Kidney epithelial cell (primary cell): ENCODE measurements around the gene SPACA7. TPM values are rescaled to one million over a fixed set of nuclear protein-coding genes. Genes with fewer than 3 reads are reported as not detected.

Source experiments
- DNase-seq: peaks from one replicate; pipeline ENCODE4 v3.0.0-alpha.2; 2010; ENCODE audit warnings: low read depth
- H3K27me3 ChIP-seq: 2 replicates; pipeline ENCODE4 v1.6.0; 2011; ENCODE audit warnings: low read length; ENCODE audit not compliant: control insufficient read depth, insufficient read depth
- H3K36me3 ChIP-seq: 2 replicates; pipeline ENCODE4 v1.5.1; 2011; ENCODE audit warnings: low read length; ENCODE audit not compliant: control insufficient read depth, insufficient read depth
- H3K4me3 ChIP-seq: 2 replicates; pipeline ENCODE4 v1.5.1; 2011; ENCODE audit warnings: low read depth, mild to moderate bottlenecking, control low read depth, low read length
- total RNA-seq: library from RNA; depleted of rRNA; stranded (reverse); fragments of >200 nt; gene quantifications from 2 replicates; pipeline ENCODE4 v1.2.3, GENCODE V29; 2015
- TF ChIP-seq, protein P1 (sequence below): IDR thresholded peaks from 2 replicates; pipeline ENCODE4 v1.5.1; 2011; ENCODE audit warnings: mild to moderate bottlenecking, moderate library complexity, low read length, control low read depth, inconsistent platforms; ENCODE audit not compliant: insufficient read depth, poor library complexity, severe bottlenecking

Gene SPACA7
- total RNA-seq, 1 donor from 2014 or later, result not detected

DNA sequence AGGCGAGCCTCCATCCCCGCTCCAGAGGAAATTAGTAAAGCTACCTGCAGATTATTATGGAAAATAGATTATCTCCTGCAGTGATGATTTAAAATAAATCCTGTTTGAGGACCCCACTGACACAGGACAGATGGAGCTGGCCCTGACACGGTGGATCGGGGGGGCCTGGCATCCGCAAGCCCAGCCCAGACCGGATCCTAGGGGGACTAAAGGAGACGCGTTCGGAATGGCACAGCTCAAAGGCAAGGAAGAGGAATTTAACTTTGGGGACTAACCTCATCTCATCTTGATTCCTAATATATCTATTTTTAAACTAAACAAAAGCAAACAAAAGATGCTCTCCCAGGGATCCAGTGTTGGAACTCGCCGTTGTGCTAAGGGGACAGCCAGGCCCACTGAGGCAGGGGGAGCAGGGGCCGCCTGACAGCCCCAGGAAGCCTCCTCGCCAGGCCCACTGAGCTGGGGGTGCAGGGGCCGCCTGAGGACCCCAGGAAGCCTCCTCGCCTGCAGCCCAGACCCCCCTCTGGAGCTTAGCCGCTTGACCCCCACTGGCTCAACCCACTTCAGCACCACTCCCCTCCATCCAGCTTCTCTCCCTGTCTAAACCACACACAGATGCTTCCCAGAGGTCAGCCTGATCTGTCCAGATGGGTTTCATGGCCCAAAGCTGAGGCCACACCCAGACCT lies 78.6 kb downstream of the SPACA7 start:
- TF ChIP-seq, protein P1, sequence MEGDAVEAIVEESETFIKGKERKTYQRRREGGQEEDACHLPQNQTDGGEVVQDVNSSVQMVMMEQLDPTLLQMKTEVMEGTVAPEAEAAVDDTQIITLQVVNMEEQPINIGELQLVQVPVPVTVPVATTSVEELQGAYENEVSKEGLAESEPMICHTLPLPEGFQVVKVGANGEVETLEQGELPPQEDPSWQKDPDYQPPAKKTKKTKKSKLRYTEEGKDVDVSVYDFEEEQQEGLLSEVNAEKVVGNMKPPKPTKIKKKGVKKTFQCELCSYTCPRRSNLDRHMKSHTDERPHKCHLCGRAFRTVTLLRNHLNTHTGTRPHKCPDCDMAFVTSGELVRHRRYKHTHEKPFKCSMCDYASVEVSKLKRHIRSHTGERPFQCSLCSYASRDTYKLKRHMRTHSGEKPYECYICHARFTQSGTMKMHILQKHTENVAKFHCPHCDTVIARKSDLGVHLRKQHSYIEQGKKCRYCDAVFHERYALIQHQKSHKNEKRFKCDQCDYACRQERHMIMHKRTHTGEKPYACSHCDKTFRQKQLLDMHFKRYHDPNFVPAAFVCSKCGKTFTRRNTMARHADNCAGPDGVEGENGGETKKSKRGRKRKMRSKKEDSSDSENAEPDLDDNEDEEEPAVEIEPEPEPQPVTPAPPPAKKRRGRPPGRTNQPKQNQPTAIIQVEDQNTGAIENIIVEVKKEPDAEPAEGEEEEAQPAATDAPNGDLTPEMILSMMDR, result no peak
- DNase-seq, result no peak
- H3K27me3 ChIP-seq, result peaks cover 6% of the 10 kb centered on the region

DNA sequence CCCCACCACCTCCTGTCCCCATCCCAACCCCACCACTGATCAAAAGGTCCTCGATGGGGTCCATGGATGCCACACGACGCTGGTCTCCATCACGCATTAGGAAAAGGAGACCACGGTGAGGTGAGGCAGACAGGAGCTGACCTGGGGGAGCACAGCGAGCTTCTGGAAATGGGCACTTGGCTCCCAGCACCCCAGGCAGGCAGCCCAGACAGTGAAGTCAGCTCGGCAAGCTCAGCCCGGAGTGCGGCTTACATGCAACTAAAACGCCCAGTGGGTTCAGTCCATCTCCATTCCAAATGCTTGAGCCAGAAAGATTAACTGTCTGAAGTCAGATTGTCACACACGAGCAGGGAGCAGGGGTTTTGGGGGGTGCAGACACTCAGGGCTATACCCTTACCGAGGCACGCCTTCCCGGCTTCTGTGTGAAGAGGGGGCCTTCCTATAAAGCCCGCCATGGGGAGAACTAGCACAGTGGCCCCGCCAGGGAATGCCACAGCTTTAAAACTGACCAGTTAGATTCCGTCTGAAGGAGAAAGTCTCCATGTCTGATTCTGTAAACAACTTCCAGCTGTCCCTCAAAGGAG lies 79.4 kb downstream of the SPACA7 start:
- Histone ChIP-seq H3K4me3 (no peak overlapping the region), H3K27me3 (peaks cover 6% of the 10 kb centered on the region), H3K36me3 (no peaks in the 10 kb centered on the region)
- DNase-seq, result no peak
- TF ChIP-seq, protein P1, result no peak

More for the DNA sequence above, 78.6 kb downstream of the SPACA7 start:
- Histone ChIP-seq H3K36me3 (no peaks in the 10 kb centered on the region), H3K4me3 (no peak overlapping the region)

- Histone ChIP-seq H3K27me3 (peaks cover 6% of the 10 kb centered on the region), H3K36me3 (no peaks in the 10 kb centered on the region), H3K4me3 (no peak overlapping the region)
- TF ChIP-seq, protein P1, result no peak
- DNase-seq, result no peak
Measured at GRCh38 chr13:112456138-112457056, 80.2 kb downstream of the SPACA7 start.

DNA sequence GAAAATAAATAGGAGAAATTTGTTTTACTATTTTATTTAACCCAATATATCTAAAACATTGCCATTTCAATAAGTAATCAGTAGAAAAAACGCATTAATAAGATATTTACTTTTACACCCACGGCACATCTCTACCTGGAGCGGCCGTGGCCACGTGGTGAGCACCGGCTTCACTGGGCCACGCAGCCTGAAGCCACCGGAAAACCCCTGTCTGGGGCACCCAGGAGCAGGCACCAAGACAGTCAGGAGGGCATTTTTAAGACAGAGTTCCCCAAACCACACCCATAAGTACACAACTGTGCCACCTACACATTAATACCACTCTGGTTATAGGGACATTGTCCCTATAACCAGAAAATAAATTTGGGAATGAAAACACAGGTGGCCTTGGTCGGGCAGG lies 80.9 kb downstream of the SPACA7 start:
- H3K27me3 ChIP-seq, result peaks cover 6% of the 10 kb centered on the region
- TF ChIP-seq, protein P1, result no peak
- no peak overlapping the region for H3K4me3 ChIP-seq
- DNase-seq, result no peak
- no peaks in the 10 kb centered on the region for H3K36me3 ChIP-seq

DNA sequence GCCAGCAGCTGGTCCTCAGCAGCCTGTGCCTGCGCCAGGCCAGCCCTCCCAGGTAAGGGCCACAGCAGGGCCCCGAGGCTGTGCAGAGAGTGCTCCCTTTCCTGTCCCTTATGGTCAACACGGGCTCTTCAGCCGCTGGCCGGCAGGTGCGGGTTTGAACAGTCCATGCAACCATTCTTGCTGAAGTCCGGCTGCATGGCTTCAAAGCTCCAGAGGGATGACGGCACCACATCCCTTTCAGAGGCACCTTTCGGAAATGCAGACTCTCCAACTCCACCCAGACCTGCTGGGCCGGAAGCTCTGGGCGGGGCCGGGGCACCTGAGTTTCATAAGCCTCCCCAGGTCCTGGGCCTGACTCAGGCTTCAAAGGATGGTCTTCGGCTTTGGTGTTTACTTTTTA lies 81.3 kb downstream of the SPACA7 start:
- TF ChIP-seq, protein P1, result no peak
- Histone ChIP-seq H3K36me3 (no peaks in the 10 kb centered on the region), H3K4me3 (no peak overlapping the region), H3K27me3 (peaks cover 3% of the 10 kb centered on the region)
- DNase-seq, result no peak
